ENCODE results near the gene ZNF181. TPM values are rescaled to one million over a fixed set of nuclear protein-coding genes. Genes with fewer than 3 reads are reported as not detected.

Gene ZNF181
- total and polyA plus RNA-seq, 2 of the 8 experiments (the other 6 are each of a cell fraction or from before 2014, with no cell fraction given), result 2.8 to 7.5 TPM

GRCh38 chr19:34688592-34688991 is 45.5 kb upstream of the ZNF181 start:
- WGBS, 2 experiments (ENCODE audit: extremely low coverage in 1 of 2, insufficient coverage in 1 of 2, insufficient read length in 1 of 2, insufficient replicate concordance in 2 of 2, low coverage in 1 of 2, low lambda C conversion rate in 2 of 2, missing lambda C conversion rate in 1 of 2), result 71 to 100% methylated on average over 1 of the region's 1 CpG
- H3K4me2 ChIP-seq (ENCODE audit: insufficient read depth in 1 of 2, low read depth in 2 of 2, low read length in 2 of 2), result no peak overlapping the region
- no peak overlapping the region for H4K91ac ChIP-seq (replicated peaks; ENCODE audit: insufficient read length, low read length)
- H3K23ac ChIP-seq (ENCODE audit: insufficient read length), result no peak overlapping the region
- H3K18ac ChIP-seq (ENCODE audit: extremely low read depth, low read length), result no peak overlapping the region
- no peak overlapping the region for H2AFZ ChIP-seq (ENCODE audit: low read length)
- H3K36me3 ChIP-seq (ENCODE audit: control insufficient read depth in 2 of 4, insufficient read depth in 4 of 4, low read length in 3 of 4), result peaks cover 0 to 21% (median 10%) of the 10 kb centered on the region in 4 experiments; a peak in 6 of 8 replicates
- no peak overlapping the region for H3K14ac ChIP-seq (ENCODE audit: insufficient read length)
- TF ChIP-seq POLR2AphosphoS5 (IDR thresholded peaks at IDR 0.05; ENCODE audit: low read depth, low read length) (no peak), ZNF274 (IDR thresholded peaks at IDR 0.05; ENCODE audit: borderline replicate concordance, extremely low read depth, low read length) (no peak), RXRA (IDR thresholded peaks at IDR 0.05; ENCODE audit: insufficient read depth, low read depth, low read length) (no peak), HDAC6 (IDR thresholded peaks at IDR 0.05; ENCODE audit: low read depth, low read length) (no peak), SIRT6 (IDR thresholded peaks at IDR 0.05; ENCODE audit: low read length) (no peak), CHD2 (IDR thresholded peaks at IDR 0.05; ENCODE audit: low read length) (no peak), TAF7 (optimal IDR thresholded peaks at IDR 0.05; ENCODE audit: borderline replicate concordance, low read depth, low read length) (no peak), KDM5A (IDR thresholded peaks at IDR 0.05; ENCODE audit: low read length) (no peak), CREB1 (IDR thresholded peaks at IDR 0.05) (no peak), FOSL1 (IDR thresholded peaks at IDR 0.05; ENCODE audit: insufficient read depth, low read depth, low read length) (no peak), POLR2A (IDR thresholded peaks at IDR 0.05; ENCODE audit: control extremely low read depth in 1 of 2, low read depth in 2 of 2, low read length in 2 of 2) (no peak), POU5F1 (IDR thresholded peaks at IDR 0.05; ENCODE audit: low read depth, low read length) (no peak), GTF2F1 (IDR thresholded peaks at IDR 0.05; ENCODE audit: borderline replicate concordance, low read depth, low read length) (no peak), BACH1 (IDR thresholded peaks at IDR 0.05; ENCODE audit: low read length) (no peak)
- H4K20me1 ChIP-seq (replicated peaks in 1 of 2; ENCODE audit: control insufficient read depth in 1 of 2, insufficient read depth in 2 of 2, low read length in 2 of 2), result no peaks in the 10 kb centered on the region
- no peaks in the 10 kb centered on the region for H3K79me2 ChIP-seq (ENCODE audit: control insufficient read depth in 1 of 2, insufficient read depth in 2 of 2, low read length in 2 of 2)
- peaks cover 0 to 2% (median 0%) of the 10 kb centered on the region in 4 experiments; a peak in 2 of 7 replicates for H3K27me3 ChIP-seq (replicated peaks in 1 of 4; ENCODE audit: control insufficient read depth in 3 of 4, extremely low read depth in 1 of 4, insufficient read depth in 3 of 4, low read length in 3 of 4)
- no peak overlapping the region for H4K8ac ChIP-seq (ENCODE audit: extremely low read depth, insufficient read depth, low read length)
- no peak overlapping the region for H3K56ac ChIP-seq (replicated peaks; ENCODE audit: insufficient read length, low read depth, low read length)
- no peak overlapping the region for H2BK120ac ChIP-seq (replicated peaks; ENCODE audit: low read depth, low read length)
- H4K5ac ChIP-seq (ENCODE audit: insufficient read length, low read depth, low read length), result no peak overlapping the region
- no peak overlapping the region for H3K4me3 ChIP-seq (ENCODE audit: extremely low read depth in 1 of 4, insufficient read depth in 2 of 4, low read depth in 3 of 4, low read length in 4 of 4)
- FAIRE-seq (no peak), DNase-seq (ENCODE audit: low read depth in 1 of 2, low spot score in 2 of 2) (no peak)
- no peak overlapping the region for H2BK15ac ChIP-seq (ENCODE audit: low read length)
- no peak overlapping the region for H2BK12ac ChIP-seq (ENCODE audit: low read depth, low read length)
- H2BK20ac ChIP-seq (ENCODE audit: low read length), result no peak overlapping the region
- no peaks in the 10 kb centered on the region; the same call in 1 of the 2 replicates for H3K23me2 ChIP-seq (ENCODE audit: low read depth, low read length)
- peaks cover 33 to 36% of the 10 kb centered on the region in 2 experiments for H3K9me3 ChIP-seq (ENCODE audit: insufficient read depth in 2 of 2, low read depth in 1 of 2, low read length in 1 of 2)
- H3K9ac ChIP-seq (replicated peaks in 1 of 4; ENCODE audit: extremely low read depth in 1 of 4, low read depth in 3 of 4, low read length in 3 of 4), result no peak overlapping the region
- H2BK5ac ChIP-seq (ENCODE audit: low read depth, low read length), result no peak overlapping the region
- no peaks in the 10 kb centered on the region for H3K4me1 ChIP-seq (replicated peaks in 1 of 4; ENCODE audit: control insufficient read depth in 3 of 4, insufficient read depth in 4 of 4, low read length in 3 of 4)
- H3K27ac ChIP-seq (ENCODE audit: low read depth, low read length), result no peak overlapping the region
- H3K4ac ChIP-seq (replicated peaks; ENCODE audit: insufficient read length, low read depth, low read length), result no peak overlapping the region
- CTCF ChIA-PET (ENCODE audit: partially characterized antibody), result interaction anchor here (1.2 kb wide), 1 partner anchor 23 kb away, joined by 3 read pairs; no protein-coding TSS in a partner anchor
- POLR2A ChIA-PET (ENCODE audit: partially characterized antibody), result interaction anchor here (3.7 kb wide), 1 partner anchor 11 kb away, joined by 19 read pairs; the partner anchor contains the start of genes SCGB2B2 and ZNF302
- H2AK5ac ChIP-seq (ENCODE audit: low read depth, low read length), result no peak overlapping the region
- no peaks in the 10 kb centered on the region for H3K79me1 ChIP-seq (ENCODE audit: low read depth, low read length)
